Gastroesophageal sphincter (tissue), 3 donors: ENCODE data around the gene OBSCN.

Experiments
- EP300 ChIP-seq: sonication (generic); formaldehyde crosslinking; IDR thresholded peaks from one replicate; pipeline ENCODE4 v1.6.1; 2017; ENCODE audit warnings: antibody characterized with exemption, mild to moderate bottlenecking
- POLR2A ChIP-seq, 2 donors: fragments of 450-650 bp; IDR thresholded peaks; one replicate each; pipeline ENCODE4 v1.6.1; 2017; ENCODE audit warnings: antibody characterized with exemption in 2 of 2, mild to moderate bottlenecking in 2 of 2, moderate library complexity in 1 of 2
- POLR2AphosphoS5 ChIP-seq: sonication (generic); formaldehyde crosslinking; IDR thresholded peaks from one replicate; pipeline ENCODE4 v1.6.1; 2017; ENCODE audit warnings: antibody characterized with exemption
- TF ChIP-seq, protein P1 (sequence below), 4 experiments: fragments of 200-600 bp in 2 of 4; fragments of 450-650 bp in 2 of 4; sonication (generic) in 1 of 4; IDR thresholded peaks; one replicate each; pipeline ENCODE4 v1.5.1; 2017 to 2019; ENCODE audit warnings: antibody characterized with exemption in 4 of 4, mild to moderate bottlenecking in 2 of 4, moderate library complexity in 2 of 4

DNA sequence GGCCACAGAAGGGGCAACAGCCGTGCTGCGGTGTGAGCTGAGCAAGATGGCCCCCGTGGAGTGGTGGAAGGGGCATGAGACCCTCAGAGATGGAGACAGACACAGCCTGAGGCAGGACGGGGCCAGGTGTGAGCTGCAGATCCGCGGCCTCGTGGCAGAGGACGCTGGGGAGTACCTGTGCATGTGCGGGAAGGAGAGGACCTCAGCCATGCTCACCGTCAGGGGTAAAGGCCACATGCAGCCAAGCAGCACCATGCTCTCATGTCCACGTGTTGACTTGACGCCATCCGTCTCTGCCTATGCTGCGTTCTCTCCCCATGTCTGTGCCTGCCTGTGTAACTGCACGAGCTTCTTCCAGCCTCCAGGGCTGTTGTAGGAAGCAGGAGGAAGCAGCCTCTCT, 85.5 kb downstream of the OBSCN start:
- TF ChIP-seq, protein P1, sequence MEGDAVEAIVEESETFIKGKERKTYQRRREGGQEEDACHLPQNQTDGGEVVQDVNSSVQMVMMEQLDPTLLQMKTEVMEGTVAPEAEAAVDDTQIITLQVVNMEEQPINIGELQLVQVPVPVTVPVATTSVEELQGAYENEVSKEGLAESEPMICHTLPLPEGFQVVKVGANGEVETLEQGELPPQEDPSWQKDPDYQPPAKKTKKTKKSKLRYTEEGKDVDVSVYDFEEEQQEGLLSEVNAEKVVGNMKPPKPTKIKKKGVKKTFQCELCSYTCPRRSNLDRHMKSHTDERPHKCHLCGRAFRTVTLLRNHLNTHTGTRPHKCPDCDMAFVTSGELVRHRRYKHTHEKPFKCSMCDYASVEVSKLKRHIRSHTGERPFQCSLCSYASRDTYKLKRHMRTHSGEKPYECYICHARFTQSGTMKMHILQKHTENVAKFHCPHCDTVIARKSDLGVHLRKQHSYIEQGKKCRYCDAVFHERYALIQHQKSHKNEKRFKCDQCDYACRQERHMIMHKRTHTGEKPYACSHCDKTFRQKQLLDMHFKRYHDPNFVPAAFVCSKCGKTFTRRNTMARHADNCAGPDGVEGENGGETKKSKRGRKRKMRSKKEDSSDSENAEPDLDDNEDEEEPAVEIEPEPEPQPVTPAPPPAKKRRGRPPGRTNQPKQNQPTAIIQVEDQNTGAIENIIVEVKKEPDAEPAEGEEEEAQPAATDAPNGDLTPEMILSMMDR (IDR thresholded peaks at IDR 0.05): no peak
- no peak for TF ChIP-seq POLR2AphosphoS5
- TF ChIP-seq POLR2A (IDR thresholded peaks at IDR 0.05): no peak
- no peak for TF ChIP-seq EP300
